Activated naive CD8-positive, alpha-beta T cell treated with anti-CD3 and anti-CD28 coated beads, Interleukin-2, amount 50 U/mL, for 24 hours (primary cell): ENCODE results near the gene LMO4.

ENCODE experiments used
- ATAC-seq: fragments of 150-1000 bp; cut with Tn5 transposase; one replicate; pipeline ENCODE4 v1.10.0; 2021
- DNase-seq: peaks from one replicate; pipeline ENCODE4 v3.0.0; 2021
- H3K27ac Mint-ChIP-seq: one replicate; pipeline ENCODE4 v1.8.0; 2021; ENCODE audit warnings: mild to moderate bottlenecking, mixed read lengths
- H3K27me3 Mint-ChIP-seq: one replicate; pipeline ENCODE4 v1.8.0; 2021; ENCODE audit warnings: mixed read lengths
- H3K36me3 Mint-ChIP-seq: one replicate; pipeline ENCODE4 v1.8.0; 2021; ENCODE audit warnings: low read depth, mixed read lengths
- H3K4me1 Mint-ChIP-seq: one replicate; pipeline ENCODE4 v1.8.0; 2021; ENCODE audit warnings: mixed read lengths
- H3K4me3 Mint-ChIP-seq: one replicate; pipeline ENCODE4 v1.8.0; 2021; ENCODE audit warnings: mild to moderate bottlenecking, moderate library complexity, mixed read lengths
- H3K9me3 Mint-ChIP-seq: one replicate; pipeline ENCODE4 v1.8.0; 2021; ENCODE audit warnings: mixed read lengths

Gene LMO4

DNA sequence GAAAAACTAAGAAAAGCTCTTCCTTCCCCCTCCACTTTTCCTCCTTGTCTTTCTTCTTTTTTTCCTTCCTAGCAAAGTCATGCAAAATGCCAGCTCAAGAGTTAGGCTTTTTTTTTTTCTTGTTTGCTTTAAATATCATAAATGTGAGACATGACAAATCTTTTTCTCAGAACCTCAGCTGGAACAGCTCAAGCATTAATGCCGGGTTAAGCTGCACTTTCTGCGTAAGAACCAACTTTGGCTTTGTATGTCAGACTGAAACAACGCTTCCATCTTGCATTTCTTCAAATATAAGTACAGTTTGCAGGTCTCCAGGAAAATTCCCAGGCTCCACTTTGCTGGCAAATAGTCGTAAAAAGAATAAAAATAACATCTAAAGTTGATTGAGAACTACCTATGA is 20.7 kb upstream of the LMO4 start:
- no peak overlapping the region for H3K27ac Mint-ChIP-seq
- peaks cover 3% of the 10 kb centered on the region for H3K27me3 Mint-ChIP-seq
- H3K4me1 Mint-ChIP-seq = no peaks in the 10 kb centered on the region
- no peak overlapping the region for H3K4me3 Mint-ChIP-seq
- H3K9me3 Mint-ChIP-seq = no peaks in the 10 kb centered on the region
- H3K36me3 Mint-ChIP-seq = no peaks in the 10 kb centered on the region
- DNase-seq (no peak), ATAC-seq (no peak)

DNA sequence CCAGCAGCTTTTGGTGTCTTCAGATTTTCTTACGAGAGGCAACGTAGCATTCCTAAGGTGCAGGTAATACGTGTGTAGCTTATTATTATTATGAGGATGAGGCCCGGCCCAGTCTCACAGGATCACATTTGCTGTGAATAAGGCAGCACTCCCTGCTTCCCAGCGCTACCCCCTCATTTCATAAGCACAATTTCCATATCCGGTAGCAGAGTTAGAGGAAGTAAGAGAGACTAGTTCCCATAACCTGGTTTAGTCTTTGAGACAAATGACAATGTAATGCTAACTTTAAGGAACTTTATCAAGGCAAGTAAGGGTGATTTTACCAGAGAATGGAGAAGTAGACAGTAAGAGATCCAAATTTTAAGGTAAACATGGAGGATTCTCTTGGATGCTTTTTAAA is 14.6 kb upstream of the LMO4 start:
- H3K4me1 Mint-ChIP-seq = peaks cover 2% of the 10 kb centered on the region
- peaks cover 3% of the 10 kb centered on the region for H3K27me3 Mint-ChIP-seq
- DNase-seq (no peak), ATAC-seq (no peak)
- no peaks in the 10 kb centered on the region for H3K9me3 Mint-ChIP-seq
- H3K36me3 Mint-ChIP-seq = no peaks in the 10 kb centered on the region
- H3K4me3 Mint-ChIP-seq = no peak overlapping the region
- H3K27ac Mint-ChIP-seq = no peak overlapping the region

GRCh38 chr1:87318056-87318650 is 10.5 kb upstream of the LMO4 start:
- Mint-ChIP-seq H3K27me3 (peaks cover 3% of the 10 kb centered on the region), H3K9me3 (no peaks in the 10 kb centered on the region), H3K4me3 (no peak overlapping the region), H3K36me3 (no peaks in the 10 kb centered on the region), H3K4me1 (peaks cover 2% of the 10 kb centered on the region), H3K27ac (peak overlapping the region; percentile 21)
- DNase-seq = no peak
- no peak for ATAC-seq

GRCh38 chr1:87318806-87319205 is 9.9 kb upstream of the LMO4 start:
- Mint-ChIP-seq H3K27ac (no peak overlapping the region), H3K4me3 (no peak overlapping the region), H3K27me3 (peaks cover 3% of the 10 kb centered on the region), H3K4me1 (peaks cover 2% of the 10 kb centered on the region), H3K9me3 (no peaks in the 10 kb centered on the region), H3K36me3 (no peaks in the 10 kb centered on the region)
- no peak for ATAC-seq
- DNase-seq = no peak

DNA sequence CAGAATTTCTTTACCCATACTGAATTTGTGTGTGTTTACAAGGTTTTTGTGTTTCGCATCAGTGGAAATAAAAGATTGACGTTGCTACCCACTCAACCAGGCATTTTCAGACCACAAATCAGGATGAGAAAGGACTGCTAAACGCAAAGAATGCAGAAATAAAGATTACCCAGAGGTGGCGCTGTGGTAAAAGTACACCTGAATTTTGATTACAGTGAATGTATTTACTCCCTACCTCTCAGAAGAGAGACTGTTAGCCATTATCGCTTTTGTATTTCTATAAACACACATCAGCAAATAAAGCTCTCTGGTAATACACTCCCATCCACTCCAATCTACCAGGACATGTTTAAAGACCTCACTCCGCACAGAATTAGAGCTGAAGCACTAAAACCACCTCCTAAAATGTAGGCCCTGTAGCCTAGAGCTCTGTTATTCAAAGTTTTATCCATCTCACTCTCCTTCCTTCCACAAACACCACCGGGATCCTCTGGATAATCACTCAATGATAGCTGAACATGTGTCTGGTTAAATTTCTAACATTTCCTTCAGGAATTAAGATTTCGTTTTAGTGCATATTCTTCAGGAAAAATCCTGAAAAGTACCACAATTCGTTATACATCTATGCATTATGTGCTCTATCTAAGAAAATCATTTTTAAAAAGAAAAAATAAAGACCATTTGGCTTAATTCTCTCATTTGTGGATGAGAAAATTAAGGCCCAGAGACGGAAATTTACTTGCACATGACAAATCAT is 2.5 kb upstream of the LMO4 start:
- Mint-ChIP-seq H3K36me3 (peaks cover 2% of the 10 kb centered on the region), H3K27ac (no peak overlapping the region), H3K27me3 (no peaks in the 10 kb centered on the region), H3K4me3 (no peak overlapping the region), H3K4me1 (peaks cover 22% of the 10 kb centered on the region), H3K9me3 (no peaks in the 10 kb centered on the region)
- peak; percentile 50 for DNase-seq
- no peak for ATAC-seq

- peak overlapping the region; percentile 86 for H3K27ac Mint-ChIP-seq
- peaks cover 33% of the 10 kb centered on the region for H3K4me1 Mint-ChIP-seq
- H3K9me3 Mint-ChIP-seq = no peaks in the 10 kb centered on the region
- peaks cover 4% of the 10 kb centered on the region for H3K27me3 Mint-ChIP-seq
- ATAC-seq (no peak), DNase-seq (no peak)
- peak overlapping the region; percentile 84 for H3K4me3 Mint-ChIP-seq
- peaks cover 9% of the 10 kb centered on the region for H3K36me3 Mint-ChIP-seq
These were observed 1.1 kb upstream of the LMO4 start for GRCh38 chr1:87327376-87328271.

DNA sequence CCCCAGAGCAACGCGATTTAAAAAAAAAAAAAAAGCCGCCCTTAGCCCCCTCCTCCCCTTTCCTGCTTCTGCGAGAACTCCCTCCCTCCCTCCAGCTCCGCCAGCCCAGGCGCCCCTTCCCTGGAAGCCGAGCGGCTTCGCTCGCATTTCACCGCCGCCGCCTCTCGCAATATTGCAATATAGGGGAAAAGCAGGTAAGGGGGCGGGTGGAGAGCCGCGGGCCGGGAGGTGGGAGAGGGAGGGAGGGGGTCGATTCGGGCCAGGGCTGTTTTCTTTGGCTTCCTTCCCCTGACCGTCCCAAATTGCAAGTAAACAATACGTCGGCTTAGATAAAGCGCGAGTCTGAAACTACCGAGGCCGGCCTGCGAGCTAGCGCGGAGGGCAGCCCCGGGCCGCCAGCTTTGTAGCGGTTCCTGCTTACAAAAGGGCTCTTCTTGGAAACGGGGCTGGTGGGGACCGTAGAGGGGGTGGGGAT is 408 bp downstream of the LMO4 start:
- H3K4me3 Mint-ChIP-seq = peak overlapping the region; percentile 85
- H3K27ac Mint-ChIP-seq = peak overlapping the region; percentile 78
- H3K4me1 Mint-ChIP-seq = peaks cover 48% of the 10 kb centered on the region
- ATAC-seq (no peak), DNase-seq (peak; percentile 59)
- H3K36me3 Mint-ChIP-seq = peaks cover 18% of the 10 kb centered on the region
- H3K27me3 Mint-ChIP-seq = peaks cover 6% of the 10 kb centered on the region
- H3K9me3 Mint-ChIP-seq = no peaks in the 10 kb centered on the region

DNA sequence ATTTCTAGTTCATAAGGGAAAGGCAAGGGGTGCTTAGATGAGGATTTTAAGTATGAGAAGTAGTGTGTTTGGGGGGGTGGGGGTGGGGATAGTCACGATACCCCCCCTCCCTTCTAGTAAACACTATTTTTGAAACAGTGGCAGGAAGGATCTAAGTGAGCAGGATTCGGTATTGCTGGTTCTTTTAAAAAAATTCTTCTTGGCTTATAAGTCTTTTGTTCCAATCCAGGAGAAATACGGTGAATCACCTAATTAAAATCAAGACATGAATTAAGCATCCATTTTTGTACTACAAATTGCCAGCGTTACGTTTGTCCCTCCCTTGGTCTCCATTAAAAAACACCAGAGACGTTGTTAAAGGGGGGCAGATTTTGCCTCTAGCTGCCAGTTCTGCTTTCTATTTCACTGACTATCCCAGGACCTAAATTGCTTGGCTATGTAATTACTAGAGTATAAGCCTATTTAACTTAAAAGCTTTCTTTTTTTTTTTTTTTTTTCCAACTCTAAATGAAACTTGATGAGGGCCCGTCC is 911 bp downstream of the LMO4 start:
- Mint-ChIP-seq H3K4me1 (peaks cover 53% of the 10 kb centered on the region), H3K9me3 (no peaks in the 10 kb centered on the region), H3K36me3 (peaks cover 18% of the 10 kb centered on the region), H3K27me3 (peaks cover 6% of the 10 kb centered on the region), H3K27ac (peak overlapping the region; percentile 78), H3K4me3 (peak overlapping the region; percentile 85)
- no peak for DNase-seq
- no peak for ATAC-seq

- DNase-seq (peak; percentile 16), ATAC-seq (no peak)
- peaks cover 18% of the 10 kb centered on the region for H3K36me3 Mint-ChIP-seq
- peak overlapping the region; percentile 85 for H3K4me3 Mint-ChIP-seq
- peak overlapping the region; percentile 78 for H3K27ac Mint-ChIP-seq
- peaks cover 55% of the 10 kb centered on the region for H3K4me1 Mint-ChIP-seq
- no peaks in the 10 kb centered on the region for H3K9me3 Mint-ChIP-seq
- peaks cover 6% of the 10 kb centered on the region for H3K27me3 Mint-ChIP-seq
These were observed 1.6 kb downstream of the LMO4 start for GRCh38 chr1:87330057-87330884.

DNA sequence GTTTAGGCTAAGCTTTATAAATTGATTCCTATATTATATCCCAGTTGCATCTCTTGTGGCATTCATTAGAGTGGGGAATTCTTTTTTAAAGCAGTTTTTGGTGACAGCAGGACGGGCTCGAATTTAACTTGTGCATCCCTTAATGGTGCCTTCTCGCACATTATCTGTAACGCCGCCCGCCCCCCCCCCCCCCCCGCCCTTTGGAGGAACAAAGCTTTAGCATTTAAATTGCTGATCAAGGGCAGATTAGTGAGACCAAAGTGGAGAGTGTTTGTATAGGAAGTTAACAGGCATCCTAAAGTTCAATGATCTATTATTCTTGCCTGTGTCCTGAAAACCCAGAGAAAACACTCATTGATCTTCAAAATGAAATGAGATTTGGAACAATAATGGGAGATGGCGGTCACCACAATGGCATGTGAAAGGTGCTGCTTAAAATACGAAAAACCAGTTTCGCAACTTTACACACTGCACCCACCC is 2.2 kb downstream of the LMO4 start:
- DNase-seq (no peak), ATAC-seq (no peak)
- Mint-ChIP-seq H3K4me3 (peak overlapping the region; percentile 85), H3K4me1 (peaks cover 60% of the 10 kb centered on the region), H3K9me3 (no peaks in the 10 kb centered on the region), H3K36me3 (peaks cover 18% of the 10 kb centered on the region), H3K27me3 (peaks cover 6% of the 10 kb centered on the region), H3K27ac (peak overlapping the region; percentile 78)

- Mint-ChIP-seq H3K4me3 (peak overlapping the region; percentile 85), H3K4me1 (peaks cover 63% of the 10 kb centered on the region), H3K27ac (peak overlapping the region; percentile 86), H3K36me3 (peaks cover 18% of the 10 kb centered on the region), H3K9me3 (no peaks in the 10 kb centered on the region), H3K27me3 (peaks cover 6% of the 10 kb centered on the region)
- DNase-seq = peak; percentile 57
- ATAC-seq = no peak
These were observed 2.9 kb downstream of the LMO4 start for GRCh38 chr1:87331365-87332241.

DNA sequence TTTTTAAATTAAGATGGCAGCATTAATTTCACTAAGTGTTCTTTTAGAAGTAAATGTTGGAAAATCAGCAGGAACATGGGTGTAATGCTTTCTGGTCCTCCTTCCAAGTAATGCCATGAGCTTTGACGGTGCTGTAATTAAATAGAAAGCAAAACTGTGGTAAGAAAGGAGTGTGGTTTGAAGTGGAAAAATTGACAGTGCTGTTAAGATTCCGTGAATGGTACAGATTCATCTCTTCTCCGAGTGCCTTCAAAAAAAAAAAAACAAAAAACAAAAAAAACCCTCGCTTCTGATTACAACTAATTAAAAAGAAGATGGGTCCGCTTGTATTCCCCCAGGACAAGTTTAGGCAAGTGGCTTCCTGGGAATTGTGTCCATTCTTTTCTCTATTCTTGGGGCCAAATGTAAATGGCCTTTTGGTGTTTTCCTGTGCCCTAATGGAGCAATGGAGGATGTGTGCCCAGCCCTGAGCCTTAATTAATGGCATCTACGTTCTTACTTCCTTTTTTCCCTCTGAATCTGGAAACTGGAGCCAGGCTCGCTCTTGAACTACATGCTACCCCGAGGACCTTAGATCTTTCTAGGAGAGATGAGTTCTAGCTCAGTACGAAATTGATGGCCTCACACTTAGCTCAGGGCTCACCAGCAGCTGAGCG is 5.1 kb downstream of the LMO4 start:
- peaks cover 24% of the 10 kb centered on the region for H3K36me3 Mint-ChIP-seq
- peak; percentile 10 for DNase-seq
- peaks cover 74% of the 10 kb centered on the region for H3K4me1 Mint-ChIP-seq
- ATAC-seq = peak; percentile 51
- H3K27me3 Mint-ChIP-seq = peaks cover 6% of the 10 kb centered on the region
- H3K4me3 Mint-ChIP-seq = peak overlapping the region; percentile 85
- peak overlapping the region; percentile 92 for H3K27ac Mint-ChIP-seq
- no peaks in the 10 kb centered on the region for H3K9me3 Mint-ChIP-seq
